ENCODE results near the gene RUNX3. TPM values are rescaled to one million over a fixed set of nuclear protein-coding genes. Genes with fewer than 3 reads are reported as not detected.

The RUNX3 gene
- total RNA-seq, 1 experiment from 2014 or later: 0.28 TPM

DNA sequence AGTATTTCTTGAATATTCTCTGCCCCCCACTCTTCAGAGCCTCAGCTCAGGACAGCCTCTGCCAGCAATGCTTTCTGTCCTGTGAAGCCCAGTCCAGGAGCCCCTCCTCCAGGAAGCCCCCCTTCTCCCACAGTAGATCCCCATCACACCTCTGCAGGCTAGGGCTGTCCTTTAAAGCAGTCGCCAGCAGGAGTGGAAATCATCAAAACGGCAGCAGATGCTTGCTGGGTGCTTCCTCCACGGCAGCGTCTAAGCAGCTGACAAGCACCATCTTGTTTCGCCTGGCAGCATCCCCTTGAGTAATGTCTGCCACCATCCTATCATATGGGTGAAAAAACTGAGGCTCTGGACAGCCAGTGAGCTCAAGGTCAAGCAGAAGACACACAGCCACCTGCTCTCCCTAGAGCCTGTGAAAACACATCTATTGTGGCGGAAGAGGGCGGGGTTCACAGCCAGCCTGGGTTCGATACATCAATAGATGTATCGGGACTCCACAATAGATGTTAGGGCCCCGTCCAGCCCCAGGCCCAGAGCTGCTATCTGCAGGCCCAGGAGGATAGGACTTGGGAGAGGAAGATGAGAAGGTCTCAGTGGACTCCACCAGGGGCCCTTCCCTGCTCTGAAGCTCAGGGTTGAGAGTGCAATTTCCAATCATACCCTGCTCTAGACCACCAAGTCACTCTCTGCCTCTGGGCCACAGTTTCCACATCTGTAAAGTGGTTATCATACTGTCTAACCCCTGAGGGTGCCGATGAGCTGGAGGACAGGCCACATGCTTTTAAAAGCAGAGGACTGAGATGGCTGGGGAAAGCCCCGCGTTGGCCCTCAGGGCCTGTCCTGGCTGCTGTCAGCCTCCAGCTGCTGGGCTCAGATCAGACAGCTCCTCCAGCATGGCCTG, 17.5 kb downstream of the RUNX3 start:
- Mint-ChIP-seq H3K9me3 (ENCODE audit: low read depth, unreplicated experiment) (peaks cover 3% of the 10 kb centered on the region), H3K27me3 (ENCODE audit: unreplicated experiment) (peaks cover 22% of the 10 kb centered on the region), H3K36me3 (ENCODE audit: insufficient read depth, unreplicated experiment) (no peaks in the 10 kb centered on the region), H3K4me3 (ENCODE audit: low read depth, unreplicated experiment) (no peak overlapping the region), H3K27ac (ENCODE audit: unreplicated experiment) (no peak overlapping the region), H3K4me1 (ENCODE audit: low read depth, unreplicated experiment) (no peaks in the 10 kb centered on the region)
- CTCF ChIA-PET: no interaction called here
- intact Hi-C loops (cut with micrococcal nuclease; ENCODE audit: unreplicated experiment): no loop called here
- TF ChIP-seq, protein P1, sequence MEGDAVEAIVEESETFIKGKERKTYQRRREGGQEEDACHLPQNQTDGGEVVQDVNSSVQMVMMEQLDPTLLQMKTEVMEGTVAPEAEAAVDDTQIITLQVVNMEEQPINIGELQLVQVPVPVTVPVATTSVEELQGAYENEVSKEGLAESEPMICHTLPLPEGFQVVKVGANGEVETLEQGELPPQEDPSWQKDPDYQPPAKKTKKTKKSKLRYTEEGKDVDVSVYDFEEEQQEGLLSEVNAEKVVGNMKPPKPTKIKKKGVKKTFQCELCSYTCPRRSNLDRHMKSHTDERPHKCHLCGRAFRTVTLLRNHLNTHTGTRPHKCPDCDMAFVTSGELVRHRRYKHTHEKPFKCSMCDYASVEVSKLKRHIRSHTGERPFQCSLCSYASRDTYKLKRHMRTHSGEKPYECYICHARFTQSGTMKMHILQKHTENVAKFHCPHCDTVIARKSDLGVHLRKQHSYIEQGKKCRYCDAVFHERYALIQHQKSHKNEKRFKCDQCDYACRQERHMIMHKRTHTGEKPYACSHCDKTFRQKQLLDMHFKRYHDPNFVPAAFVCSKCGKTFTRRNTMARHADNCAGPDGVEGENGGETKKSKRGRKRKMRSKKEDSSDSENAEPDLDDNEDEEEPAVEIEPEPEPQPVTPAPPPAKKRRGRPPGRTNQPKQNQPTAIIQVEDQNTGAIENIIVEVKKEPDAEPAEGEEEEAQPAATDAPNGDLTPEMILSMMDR (IDR thresholded peaks at IDR 0.05; ENCODE audit: unreplicated experiment): no peak
- no TSS peak for BruUV-seq (replicated peaks)
- no peak for DNase-seq

DNA sequence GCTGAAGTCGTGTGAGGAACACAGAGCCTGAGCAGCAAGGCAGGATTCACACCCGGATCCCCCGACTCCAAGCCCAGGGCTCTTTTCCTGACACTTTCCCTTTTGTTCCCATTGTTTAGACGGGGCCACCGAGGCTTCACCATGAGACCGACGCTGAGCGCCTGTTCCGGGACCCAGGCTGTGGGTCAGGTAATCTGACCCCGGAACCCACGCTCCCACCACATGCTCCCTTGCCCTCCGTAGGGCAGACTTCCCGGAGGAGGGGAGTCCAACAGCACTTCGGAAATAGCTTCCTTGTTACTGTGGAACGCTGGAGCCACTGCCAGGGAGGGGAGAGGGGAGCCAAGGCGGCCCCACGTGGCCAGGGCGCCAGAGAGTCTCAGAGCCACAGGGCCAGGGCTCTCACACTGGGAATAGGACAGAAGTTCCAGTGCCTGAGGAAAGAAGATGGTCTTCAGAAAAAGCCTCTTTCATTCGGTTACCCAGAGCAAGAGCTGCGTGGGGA, 18.4 kb downstream of the RUNX3 start:
- Mint-ChIP-seq H3K27ac (ENCODE audit: unreplicated experiment) (no peak overlapping the region), H3K27me3 (ENCODE audit: unreplicated experiment) (peaks cover 25% of the 10 kb centered on the region), H3K9me3 (ENCODE audit: low read depth, unreplicated experiment) (peaks cover 3% of the 10 kb centered on the region), H3K36me3 (ENCODE audit: insufficient read depth, unreplicated experiment) (no peaks in the 10 kb centered on the region), H3K4me3 (ENCODE audit: low read depth, unreplicated experiment) (no peak overlapping the region), H3K4me1 (ENCODE audit: low read depth, unreplicated experiment) (no peaks in the 10 kb centered on the region)
- no TSS peak for BruUV-seq (replicated peaks)
- intact Hi-C loops (cut with micrococcal nuclease; ENCODE audit: unreplicated experiment): no loop called here
- TF ChIP-seq, protein P1 (IDR thresholded peaks at IDR 0.05; ENCODE audit: unreplicated experiment): no peak
- CTCF ChIA-PET: no interaction called here
- no peak for DNase-seq

DNA sequence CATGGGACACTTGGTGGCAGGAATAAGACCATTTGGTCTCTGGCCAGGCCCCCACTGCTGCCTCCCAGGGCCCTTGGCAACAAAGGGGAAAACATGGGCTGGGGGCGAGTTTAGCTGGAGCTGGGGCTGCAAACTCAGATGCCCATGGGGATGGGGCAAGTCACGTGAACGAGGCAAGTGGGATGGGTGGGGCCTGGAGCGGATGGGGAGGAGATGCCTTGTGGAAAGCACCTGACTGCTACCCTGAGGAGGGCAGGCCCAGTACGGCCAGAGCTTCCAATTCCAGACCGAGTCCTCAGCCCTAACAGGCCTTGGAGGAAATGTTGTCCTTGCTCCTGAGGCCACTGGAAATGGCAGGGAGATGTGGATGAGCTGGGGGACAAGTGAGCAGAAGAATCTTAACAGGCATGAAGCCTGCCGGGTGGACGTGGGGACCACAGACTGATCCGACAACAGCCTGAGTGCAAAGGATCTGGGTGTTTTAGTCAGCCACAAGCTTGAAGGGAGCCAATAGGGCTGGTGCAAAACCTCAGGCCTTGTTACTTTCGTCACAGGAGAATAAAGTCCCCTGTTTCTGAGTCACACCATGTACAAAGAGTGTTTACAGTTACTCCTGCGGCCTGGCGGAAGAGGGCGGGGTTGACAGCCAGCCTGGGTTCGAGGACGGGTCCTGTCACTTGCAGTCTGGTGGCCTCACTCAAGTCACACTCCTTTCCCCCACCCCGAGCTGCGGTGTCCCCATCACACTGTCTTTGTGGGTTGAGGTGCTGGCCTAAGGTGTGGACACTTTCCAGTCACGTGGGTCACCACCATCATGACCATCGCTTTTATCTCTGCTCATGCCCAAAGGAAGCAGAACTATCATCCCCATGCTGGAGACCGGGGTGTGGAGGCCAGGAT, 19.1 kb downstream of the RUNX3 start:
- no peaks in the 10 kb centered on the region for H3K36me3 Mint-ChIP-seq (ENCODE audit: insufficient read depth, unreplicated experiment)
- CTCF ChIA-PET: no interaction called here
- peaks cover 25% of the 10 kb centered on the region for H3K27me3 Mint-ChIP-seq (ENCODE audit: unreplicated experiment)
- no peaks in the 10 kb centered on the region for H3K4me1 Mint-ChIP-seq (ENCODE audit: low read depth, unreplicated experiment)
- intact Hi-C loops (cut with micrococcal nuclease; ENCODE audit: unreplicated experiment): no loop called here
- BruUV-seq (replicated peaks): no TSS peak
- H3K9me3 Mint-ChIP-seq (ENCODE audit: low read depth, unreplicated experiment): peaks cover 3% of the 10 kb centered on the region
- no peak overlapping the region for H3K4me3 Mint-ChIP-seq (ENCODE audit: low read depth, unreplicated experiment)
- DNase-seq: no peak
- TF ChIP-seq, protein P1 (IDR thresholded peaks at IDR 0.05; ENCODE audit: unreplicated experiment): no peak
- no peak overlapping the region for H3K27ac Mint-ChIP-seq (ENCODE audit: unreplicated experiment)

DNA sequence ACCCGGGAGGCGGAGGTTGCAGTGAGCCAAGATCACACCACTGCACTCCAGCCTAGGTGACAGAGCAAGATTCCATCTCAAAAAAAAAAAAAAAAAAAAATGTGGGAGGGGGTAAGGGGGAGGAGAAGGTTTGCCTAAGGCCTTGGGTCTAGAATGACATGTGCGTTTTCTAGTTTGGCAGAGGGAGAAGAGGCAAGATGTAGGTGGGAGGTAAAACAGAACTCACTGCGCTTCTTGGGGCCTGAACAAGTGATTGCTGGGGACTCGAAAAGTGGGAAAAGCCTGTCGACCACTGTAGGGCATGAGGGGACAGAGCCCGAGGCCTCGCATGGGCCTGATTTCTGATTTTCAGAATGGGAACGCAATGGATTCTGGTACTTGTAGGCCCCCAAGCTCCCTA, 19.9 kb downstream of the RUNX3 start:
- H3K4me1 Mint-ChIP-seq (ENCODE audit: low read depth, unreplicated experiment): no peaks in the 10 kb centered on the region
- no TSS peak for BruUV-seq (replicated peaks)
- CTCF ChIA-PET: no interaction called here
- TF ChIP-seq, protein P1 (IDR thresholded peaks at IDR 0.05; ENCODE audit: unreplicated experiment): no peak
- no peaks in the 10 kb centered on the region for H3K36me3 Mint-ChIP-seq (ENCODE audit: insufficient read depth, unreplicated experiment)
- peaks cover 22% of the 10 kb centered on the region for H3K27me3 Mint-ChIP-seq (ENCODE audit: unreplicated experiment)
- no peak overlapping the region for H3K27ac Mint-ChIP-seq (ENCODE audit: unreplicated experiment)
- H3K9me3 Mint-ChIP-seq (ENCODE audit: low read depth, unreplicated experiment): peaks cover 3% of the 10 kb centered on the region
- H3K4me3 Mint-ChIP-seq (ENCODE audit: low read depth, unreplicated experiment): no peak overlapping the region
- DNase-seq: no peak
- intact Hi-C loops (cut with micrococcal nuclease; ENCODE audit: unreplicated experiment): no loop called here
